Measurements from ENCODE around the gene PTPRN2.
"Not testable (repeated sequence)": the region's sequence is repeated elsewhere in the genome, so short reads cannot be mapped to it uniquely, and the experiment has no call there.

PTPRN2 gene

DNA sequence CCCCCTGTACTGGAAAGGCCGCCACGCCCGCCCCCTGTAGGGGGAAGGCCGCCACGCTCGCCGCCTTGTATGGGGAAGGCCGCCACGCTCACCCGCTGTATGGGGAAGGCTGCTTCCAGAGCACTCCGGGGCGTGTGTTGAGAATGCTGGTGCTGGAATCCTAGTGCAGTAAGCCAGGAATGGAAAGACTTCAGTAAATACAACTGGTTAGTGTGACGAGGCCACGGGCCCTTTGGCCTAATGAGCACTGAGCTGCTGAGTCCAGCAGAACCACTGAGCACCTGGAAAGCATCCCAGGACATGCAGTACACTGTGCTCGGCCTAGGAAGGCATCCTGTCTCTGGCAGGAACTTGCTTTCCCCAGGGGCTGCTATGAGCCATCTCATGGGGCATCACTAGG, 398.9 kb downstream of the PTPRN2 start:
- DNase-seq, result no peak

GRCh38 chr7:158187694-158187994, 400.0 kb downstream of the PTPRN2 start:
- DNase-seq, result no peak

GRCh38 chr7:158186864-158187693, 400.5 kb downstream of the PTPRN2 start:
- DNase-seq, result no peak

DNA sequence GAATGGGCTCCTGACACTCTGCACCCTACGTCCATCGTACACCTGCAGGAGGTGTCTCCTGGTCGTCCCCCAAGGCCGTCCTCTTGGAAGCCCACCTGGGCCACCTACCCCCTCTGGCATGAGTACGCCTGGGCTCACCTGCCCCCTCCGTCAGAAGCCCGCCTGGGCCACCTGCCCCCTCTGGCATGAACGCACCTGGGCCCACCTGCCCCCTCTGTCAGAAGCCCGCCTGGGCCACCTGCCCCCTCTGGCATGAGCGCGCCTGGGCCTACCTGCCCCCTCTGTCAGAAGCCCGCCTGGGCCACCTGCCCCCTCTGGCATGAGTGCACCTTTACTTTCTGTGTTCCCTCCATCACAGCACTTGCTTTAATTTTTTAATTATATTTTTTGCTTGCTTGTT, 401.2 kb downstream of the PTPRN2 start:
- DNase-seq, result no peak

GRCh38 chr7:158185653-158186052, 402.0 kb downstream of the PTPRN2 start:
- DNase-seq, result no peak

- no peak for DNase-seq
These were observed 404.2 kb downstream of the PTPRN2 start for GRCh38 chr7:158183431-158183830.

- DNase-seq, result no peak
These were observed 411.0 kb downstream of the PTPRN2 start for GRCh38 chr7:158176561-158177173.

DNA sequence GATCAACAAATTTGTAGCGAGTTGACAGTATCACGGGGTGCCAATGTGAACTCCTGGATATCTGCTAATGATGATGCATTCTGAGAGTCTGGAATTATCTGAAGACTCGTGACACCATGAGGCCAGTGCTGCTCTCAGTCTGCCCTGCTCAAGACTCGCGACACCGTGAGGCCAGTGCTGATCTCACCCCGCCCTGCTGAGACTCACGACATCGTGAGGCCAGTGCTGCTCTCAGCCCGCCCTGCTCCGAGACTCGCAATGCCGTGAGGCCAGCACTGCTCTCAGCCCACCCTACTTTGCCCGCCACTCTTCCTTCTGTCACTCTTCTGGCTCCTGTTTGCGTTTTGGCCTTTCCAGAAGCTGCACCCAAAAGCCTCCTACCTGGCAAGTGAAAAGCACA, 411.8 kb downstream of the PTPRN2 start:
- DNase-seq, result no peak

GRCh38 chr7:158174947-158175346, 412.7 kb downstream of the PTPRN2 start:
- DNase-seq, result no peak

DNA sequence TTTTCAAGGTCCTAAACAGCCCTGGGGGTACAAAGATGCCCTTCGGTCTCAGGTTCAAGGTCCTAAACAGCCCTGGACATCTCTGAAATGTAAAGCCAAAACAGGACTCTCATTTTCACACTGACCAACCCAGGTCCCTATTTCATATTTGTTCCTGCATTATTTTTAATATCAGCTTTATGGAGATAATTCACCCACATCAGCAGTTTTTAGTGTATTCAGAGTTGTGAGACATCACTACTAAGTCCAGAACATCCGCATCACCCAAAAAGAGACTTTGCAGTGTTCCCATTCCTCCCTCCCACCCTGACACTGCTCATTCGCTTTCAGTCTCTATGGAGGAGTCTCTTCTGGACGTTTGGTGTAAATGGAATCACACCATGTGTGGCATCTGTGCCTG, 420.2 kb downstream of the PTPRN2 start:
- DNase-seq, result no peak

- DNase-seq, result no peak
These were observed 421.0 kb downstream of the PTPRN2 start for GRCh38 chr7:158166386-158167340.

- DNase-seq, result no peak
These were observed 421.9 kb downstream of the PTPRN2 start for GRCh38 chr7:158165711-158166110.

DNA sequence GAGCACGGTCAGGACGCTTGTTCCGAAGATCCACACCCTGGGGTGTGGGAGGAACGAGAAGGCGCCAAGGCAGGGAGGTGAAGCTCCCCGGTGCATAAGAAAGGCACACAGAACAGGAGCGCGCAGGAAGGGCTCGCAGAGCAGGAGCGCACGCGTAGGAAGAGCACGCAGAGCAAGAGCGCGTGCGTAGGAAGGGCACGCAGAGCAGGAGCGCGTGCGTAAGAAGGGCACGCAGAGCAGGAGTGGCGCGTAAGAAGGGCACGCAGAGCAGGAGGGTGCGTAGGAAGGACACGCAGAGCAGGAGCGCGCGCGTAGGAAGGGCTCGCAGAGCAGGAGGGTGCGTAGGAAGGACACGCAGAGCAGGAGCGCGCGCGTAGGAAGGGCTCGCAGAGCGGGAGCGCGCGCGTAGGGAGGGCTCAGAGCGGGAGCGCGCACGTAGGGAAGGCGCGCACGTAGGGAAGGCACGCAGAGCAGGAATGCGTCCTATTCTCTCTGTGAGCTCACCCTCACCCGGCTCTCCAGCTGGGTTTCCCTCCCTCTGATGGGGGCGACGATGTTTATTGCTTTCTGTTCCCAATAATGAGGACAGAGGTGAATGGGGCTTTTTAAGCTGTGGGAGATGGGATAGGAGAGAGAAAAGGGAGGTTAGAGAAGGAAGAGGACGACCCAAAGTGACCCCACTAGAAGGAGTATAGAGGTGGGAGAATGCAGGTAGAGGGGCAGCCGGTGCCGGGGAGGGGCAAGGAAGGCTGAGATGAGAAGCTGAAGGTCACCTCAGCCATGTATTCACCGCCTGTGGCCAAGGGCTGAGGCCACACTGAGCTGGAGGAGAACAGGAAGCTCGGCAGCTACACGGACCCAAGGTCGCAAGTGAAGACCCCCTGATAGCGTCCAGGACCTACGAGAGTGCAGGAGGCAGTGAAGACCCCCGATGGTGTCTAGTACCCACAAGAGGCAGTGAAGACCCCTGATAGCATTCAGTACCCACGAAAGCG, 423.2 kb downstream of the PTPRN2 start:
- no peak for DNase-seq

DNA sequence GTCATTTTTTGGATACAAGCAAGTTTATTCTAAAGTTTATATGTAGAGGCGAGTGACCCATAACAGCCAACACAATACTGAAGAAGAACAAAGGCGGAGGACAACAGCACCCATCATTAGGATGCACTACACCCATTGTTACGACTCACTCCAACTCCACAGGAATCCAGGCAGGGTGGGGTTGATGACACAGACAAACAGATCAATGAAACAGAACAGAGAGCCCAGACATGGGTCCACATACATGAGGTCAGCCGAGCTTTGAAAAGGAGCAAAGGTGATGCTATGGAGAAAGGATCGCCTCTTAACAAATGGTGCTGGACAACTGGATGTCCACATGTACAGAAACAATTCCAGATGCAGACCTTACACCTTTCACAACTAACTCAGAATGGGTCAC, 426.4 kb downstream of the PTPRN2 start:
- DNase-seq, result no peak

DNA sequence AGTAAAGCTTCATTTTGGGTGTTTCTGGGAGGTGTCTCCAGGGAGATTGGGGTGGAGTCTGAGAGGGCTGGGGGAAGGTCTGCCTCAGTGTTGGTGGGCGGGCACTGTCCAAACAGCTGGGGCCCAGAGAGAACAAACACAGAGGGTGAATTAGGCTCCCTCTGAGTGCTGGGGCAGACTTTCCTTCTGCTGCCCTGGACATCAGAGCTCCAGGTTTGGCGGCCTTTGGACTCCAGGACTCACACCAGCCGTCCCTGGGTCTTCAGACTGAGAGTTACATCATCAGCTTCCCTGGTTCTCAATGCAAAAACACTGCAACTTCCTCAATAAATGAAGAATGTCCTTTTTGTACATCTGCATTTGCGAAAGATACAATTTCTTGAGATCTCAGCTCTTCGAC, 427.4 kb downstream of the PTPRN2 start:
- no peak for DNase-seq

- no peak for DNase-seq
These were observed 430.2 kb downstream of the PTPRN2 start for GRCh38 chr7:158157460-158157859.

GRCh38 chr7:158151273-158151672, 436.4 kb downstream of the PTPRN2 start:
- DNase-seq, result not testable (repeated sequence)

- no peak for DNase-seq
These were observed 437.4 kb downstream of the PTPRN2 start for GRCh38 chr7:158150234-158150633.

- DNase-seq, result not testable (repeated sequence)
These were observed 440.2 kb downstream of the PTPRN2 start for GRCh38 chr7:158147431-158147830.

DNA sequence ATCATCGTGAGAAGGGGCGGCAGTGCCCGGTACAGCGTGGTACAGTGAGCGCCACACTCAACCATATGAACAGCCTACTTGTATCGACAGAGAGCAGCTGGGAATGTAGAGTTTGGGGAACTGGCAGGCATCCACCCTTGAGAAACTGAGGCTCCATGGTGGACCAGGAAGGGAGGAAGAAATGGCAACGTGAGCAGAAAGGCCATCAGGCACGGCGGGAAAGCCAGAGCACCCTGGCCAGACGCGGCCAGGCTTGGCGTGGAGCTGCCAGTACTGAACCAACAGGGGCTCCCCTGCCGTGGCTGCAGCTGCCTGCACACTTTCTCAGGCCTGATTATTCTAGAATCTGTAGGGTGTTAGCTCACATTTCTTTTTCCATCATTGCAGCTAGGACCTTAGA, 442.3 kb downstream of the PTPRN2 start:
- no peak for DNase-seq

GRCh38 chr7:158143196-158144120, 444.2 kb downstream of the PTPRN2 start:
- no peak for DNase-seq
